ENCODE results near the gene RNF213.
"Not testable (repeated sequence)": the region's sequence is repeated elsewhere in the genome, so short reads cannot be mapped to it uniquely, and the experiment has no call there.

- TF ChIP-seq CTCF (conservative IDR thresholded peaks at IDR 0.05); EZH2 (IDR thresholded peaks at IDR 0.05; ENCODE audit: low read depth): not testable (repeated sequence)
Measured at GRCh38 chr17:80275857-80276256, 15.2 kb downstream of the RNF213 start.

Measured in PC-9 (cell line).